ENCODE measurements around the gene CCR2.

The CCR2 gene

GRCh38 chr3:46353647-46354410 lies at the start of gene CCR2:
Gene CCR2 (plus strand): TSS chr3:46354111. CDS start chr3:46357528, 3,417 bp downstream.
- Histone ChIP-seq H3K9ac (ENCODE audit: low read length in 5 of 5) (no peak within 1 kb of the TSS), H3K27ac (ENCODE audit: low read depth, low read length) (no peak within 1 kb of the TSS), H3K4me3 (ENCODE audit: low read depth in 1 of 5, low read length in 5 of 5) (no peak within 1 kb of the TSS), H3K27me3 (ENCODE audit: control insufficient read depth in 5 of 5, insufficient read depth in 4 of 5, low read length in 5 of 5) (peaks cover 0 to 12% (median 6%) of the 10 kb centered on the region in 5 donors), H3K36me3 (ENCODE audit: control insufficient read depth in 5 of 5, insufficient read depth in 5 of 5, low read length in 5 of 5) (no peaks in the 10 kb centered on the region), H3K9me3 (ENCODE audit: control insufficient read depth in 5 of 5, low read length in 5 of 5) (no peaks in the 10 kb centered on the region), H3K4me1 (ENCODE audit: control insufficient read depth in 5 of 5, insufficient read depth in 5 of 5, low read length in 5 of 5) (no peaks in the 10 kb centered on the region)

GRCh38 chr3:46304739-46305138 lies 49.2 kb upstream of the CCR2 start:
- H3K27ac ChIP-seq (ENCODE audit: low read depth, low read length), result no peak overlapping the region
- H3K9me3 ChIP-seq (ENCODE audit: control insufficient read depth in 5 of 5, low read length in 5 of 5), result no peaks in the 10 kb centered on the region
- H3K9ac ChIP-seq (ENCODE audit: low read length in 5 of 5), result no peak overlapping the region
- peaks cover 0 to 6% (median 0%) of the 10 kb centered on the region in 5 donors for H3K4me1 ChIP-seq (ENCODE audit: control insufficient read depth in 5 of 5, insufficient read depth in 5 of 5, low read length in 5 of 5)
- H3K4me3 ChIP-seq (ENCODE audit: low read depth in 1 of 5, low read length in 5 of 5), result no peak overlapping the region
- H3K27me3 ChIP-seq (ENCODE audit: control insufficient read depth in 5 of 5, insufficient read depth in 4 of 5, low read length in 5 of 5), result no peaks in the 10 kb centered on the region
- H3K36me3 ChIP-seq (ENCODE audit: control insufficient read depth in 5 of 5, insufficient read depth in 5 of 5, low read length in 5 of 5), result no peaks in the 10 kb centered on the region

GRCh38 chr3:46312991-46313390 lies 40.9 kb upstream of the CCR2 start:
- H3K36me3 ChIP-seq (ENCODE audit: control insufficient read depth in 5 of 5, insufficient read depth in 5 of 5, low read length in 5 of 5), result no peaks in the 10 kb centered on the region
- no peak overlapping the region for H3K9ac ChIP-seq (ENCODE audit: low read length in 5 of 5)
- H3K27ac ChIP-seq (ENCODE audit: low read depth, low read length), result no peak overlapping the region
- no peaks in the 10 kb centered on the region for H3K9me3 ChIP-seq (ENCODE audit: control insufficient read depth in 5 of 5, low read length in 5 of 5)
- no peaks in the 10 kb centered on the region for H3K27me3 ChIP-seq (ENCODE audit: control insufficient read depth in 5 of 5, insufficient read depth in 4 of 5, low read length in 5 of 5)
- no peak overlapping the region for H3K4me3 ChIP-seq (ENCODE audit: low read depth in 1 of 5, low read length in 5 of 5)
- H3K4me1 ChIP-seq (ENCODE audit: control insufficient read depth in 5 of 5, insufficient read depth in 5 of 5, low read length in 5 of 5), result peaks cover 0 to 7% (median 0%) of the 10 kb centered on the region in 5 donors

GRCh38 chr3:46314517-46314916 lies 39.4 kb upstream of the CCR2 start:
- no peaks in the 10 kb centered on the region for H3K36me3 ChIP-seq (ENCODE audit: control insufficient read depth in 5 of 5, insufficient read depth in 5 of 5, low read length in 5 of 5)
- no peaks in the 10 kb centered on the region for H3K27me3 ChIP-seq (ENCODE audit: control insufficient read depth in 5 of 5, insufficient read depth in 4 of 5, low read length in 5 of 5)
- H3K9me3 ChIP-seq (ENCODE audit: control insufficient read depth in 5 of 5, low read length in 5 of 5), result no peaks in the 10 kb centered on the region
- H3K9ac ChIP-seq (ENCODE audit: low read length in 5 of 5), result no peak overlapping the region
- H3K27ac ChIP-seq (ENCODE audit: low read depth, low read length), result no peak overlapping the region
- H3K4me3 ChIP-seq (ENCODE audit: low read depth in 1 of 5, low read length in 5 of 5), result no peak overlapping the region
- H3K4me1 ChIP-seq (ENCODE audit: control insufficient read depth in 5 of 5, insufficient read depth in 5 of 5, low read length in 5 of 5), result peaks cover 0 to 7% (median 0%) of the 10 kb centered on the region in 5 donors

- Histone ChIP-seq H3K9ac (ENCODE audit: low read length in 5 of 5) (no peak overlapping the region), H3K9me3 (ENCODE audit: control insufficient read depth in 5 of 5, low read length in 5 of 5) (no peaks in the 10 kb centered on the region), H3K4me3 (ENCODE audit: low read depth in 1 of 5, low read length in 5 of 5) (no peak overlapping the region), H3K27ac (ENCODE audit: low read depth, low read length) (no peak overlapping the region), H3K36me3 (ENCODE audit: control insufficient read depth in 5 of 5, insufficient read depth in 5 of 5, low read length in 5 of 5) (no peaks in the 10 kb centered on the region), H3K27me3 (ENCODE audit: control insufficient read depth in 5 of 5, insufficient read depth in 4 of 5, low read length in 5 of 5) (no peaks in the 10 kb centered on the region), H3K4me1 (ENCODE audit: control insufficient read depth in 5 of 5, insufficient read depth in 5 of 5, low read length in 5 of 5) (peaks cover 0 to 7% (median 0%) of the 10 kb centered on the region in 5 donors)
Observed at GRCh38 chr3:46316206-46316605, 37.7 kb upstream of the CCR2 start.

GRCh38 chr3:46318207-46318927 lies 35.5 kb upstream of the CCR2 start:
- peaks cover 0 to 2% (median 0%) of the 10 kb centered on the region in 5 donors for H3K4me1 ChIP-seq (ENCODE audit: control insufficient read depth in 5 of 5, insufficient read depth in 5 of 5, low read length in 5 of 5)
- H3K36me3 ChIP-seq (ENCODE audit: control insufficient read depth in 5 of 5, insufficient read depth in 5 of 5, low read length in 5 of 5), result no peaks in the 10 kb centered on the region
- H3K27ac ChIP-seq (ENCODE audit: low read depth, low read length), result no peak overlapping the region
- no peak overlapping the region for H3K4me3 ChIP-seq (ENCODE audit: low read depth in 1 of 5, low read length in 5 of 5)
- H3K9ac ChIP-seq (ENCODE audit: low read length in 5 of 5), result no peak overlapping the region
- no peaks in the 10 kb centered on the region for H3K9me3 ChIP-seq (ENCODE audit: control insufficient read depth in 5 of 5, low read length in 5 of 5)
- H3K27me3 ChIP-seq (ENCODE audit: control insufficient read depth in 5 of 5, insufficient read depth in 4 of 5, low read length in 5 of 5), result no peaks in the 10 kb centered on the region

- no peak overlapping the region for H3K9ac ChIP-seq (ENCODE audit: low read length in 5 of 5)
- no peaks in the 10 kb centered on the region for H3K9me3 ChIP-seq (ENCODE audit: control insufficient read depth in 5 of 5, low read length in 5 of 5)
- H3K27ac ChIP-seq (ENCODE audit: low read depth, low read length), result no peak overlapping the region
- H3K4me1 ChIP-seq (ENCODE audit: control insufficient read depth in 5 of 5, insufficient read depth in 5 of 5, low read length in 5 of 5), result peaks cover 0 to 1% (median 0%) of the 10 kb centered on the region in 5 donors
- no peaks in the 10 kb centered on the region for H3K36me3 ChIP-seq (ENCODE audit: control insufficient read depth in 5 of 5, insufficient read depth in 5 of 5, low read length in 5 of 5)
- no peak overlapping the region for H3K4me3 ChIP-seq (ENCODE audit: low read depth in 1 of 5, low read length in 5 of 5)
- H3K27me3 ChIP-seq (ENCODE audit: control insufficient read depth in 5 of 5, insufficient read depth in 4 of 5, low read length in 5 of 5), result no peaks in the 10 kb centered on the region
Observed at GRCh38 chr3:46321461-46322104, 32.3 kb upstream of the CCR2 start.

GRCh38 chr3:46324036-46324435 lies 29.9 kb upstream of the CCR2 start:
- no peaks in the 10 kb centered on the region for H3K36me3 ChIP-seq (ENCODE audit: control insufficient read depth in 5 of 5, insufficient read depth in 5 of 5, low read length in 5 of 5)
- no peak overlapping the region for H3K27ac ChIP-seq (ENCODE audit: low read depth, low read length)
- H3K4me3 ChIP-seq (ENCODE audit: low read depth in 1 of 5, low read length in 5 of 5), result no peak overlapping the region
- peaks cover 0 to 2% (median 0%) of the 10 kb centered on the region in 5 donors for H3K9me3 ChIP-seq (ENCODE audit: control insufficient read depth in 5 of 5, low read length in 5 of 5)
- H3K27me3 ChIP-seq (ENCODE audit: control insufficient read depth in 5 of 5, insufficient read depth in 4 of 5, low read length in 5 of 5), result no peaks in the 10 kb centered on the region
- H3K9ac ChIP-seq (ENCODE audit: low read length in 5 of 5), result no peak overlapping the region
- no peaks in the 10 kb centered on the region for H3K4me1 ChIP-seq (ENCODE audit: control insufficient read depth in 5 of 5, insufficient read depth in 5 of 5, low read length in 5 of 5)

- H3K4me1 ChIP-seq (ENCODE audit: control insufficient read depth in 5 of 5, insufficient read depth in 5 of 5, low read length in 5 of 5), result no peaks in the 10 kb centered on the region
- no peaks in the 10 kb centered on the region for H3K27me3 ChIP-seq (ENCODE audit: control insufficient read depth in 5 of 5, insufficient read depth in 4 of 5, low read length in 5 of 5)
- no peaks in the 10 kb centered on the region for H3K36me3 ChIP-seq (ENCODE audit: control insufficient read depth in 5 of 5, insufficient read depth in 5 of 5, low read length in 5 of 5)
- H3K27ac ChIP-seq (ENCODE audit: low read depth, low read length), result no peak overlapping the region
- no peak overlapping the region for H3K4me3 ChIP-seq (ENCODE audit: low read depth in 1 of 5, low read length in 5 of 5)
- no peak overlapping the region for H3K9ac ChIP-seq (ENCODE audit: low read length in 5 of 5)
- peaks cover 0 to 2% (median 0%) of the 10 kb centered on the region in 5 donors for H3K9me3 ChIP-seq (ENCODE audit: control insufficient read depth in 5 of 5, low read length in 5 of 5)
Observed at GRCh38 chr3:46325645-46326300, 28.1 kb upstream of the CCR2 start.

Measured in subcutaneous abdominal adipose tissue (tissue), 5 donors.